HG02852 (cell line): Measurements from ENCODE around the gene TMEM131L.
"Not testable (repeated sequence)": the region's sequence is repeated elsewhere in the genome, so short reads cannot be mapped to it uniquely, and the experiment has no call there.

Experiments used
- ATAC-seq: cut with Tn5 transposase; IDR thresholded peaks from one replicate; pipeline ENCODE4 v1.9.1; 2021; ENCODE audit warnings: mild to moderate bottlenecking, moderate library complexity; ENCODE audit not compliant: unreplicated experiment

The TMEM131L gene

GRCh38 chr4:153501578-153501977, 35.4 kb downstream of the TMEM131L start:
- ATAC-seq, result no peak

- ATAC-seq, result no peak
Measured at GRCh38 chr4:153502584-153502983, 36.4 kb downstream of the TMEM131L start.

- ATAC-seq, result no peak
Measured at GRCh38 chr4:153506341-153507309, 40.5 kb downstream of the TMEM131L start.

DNA sequence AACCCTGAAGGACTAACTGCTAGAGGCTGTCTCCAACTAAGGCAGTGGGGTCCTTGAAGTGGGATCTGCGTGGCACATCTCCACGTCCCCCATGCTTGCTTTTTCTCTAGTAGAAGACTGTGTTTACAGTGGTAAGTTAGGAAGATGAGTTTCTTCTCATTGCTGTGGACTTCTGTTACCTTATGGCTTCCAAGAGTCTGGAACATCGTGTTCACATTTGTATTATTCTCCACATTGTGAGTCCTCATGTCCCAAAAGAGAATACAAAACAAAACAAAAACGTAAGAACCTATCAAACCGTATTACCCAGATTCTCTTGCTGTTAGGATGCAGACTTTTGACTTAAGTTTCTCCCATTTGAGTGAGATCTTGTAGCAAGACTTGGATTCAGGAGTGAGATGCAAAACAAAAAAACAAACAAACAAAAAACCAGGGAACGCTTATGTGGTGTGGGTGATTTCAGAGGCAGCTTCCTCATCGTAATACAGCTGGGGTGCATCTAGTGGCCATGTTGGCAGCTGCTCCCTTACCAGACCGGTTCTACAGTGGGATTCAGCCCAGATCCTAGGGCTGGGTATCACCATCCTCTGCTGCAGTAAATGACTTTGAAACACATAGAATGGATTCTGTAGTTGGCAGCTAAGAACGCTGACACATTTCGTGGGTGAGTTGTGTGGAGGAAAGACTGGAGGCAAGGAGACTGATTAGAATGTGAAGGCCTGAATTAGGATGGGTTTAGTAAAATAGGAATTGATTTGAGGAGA, 41.3 kb downstream of the TMEM131L start:
- no peak for ATAC-seq

DNA sequence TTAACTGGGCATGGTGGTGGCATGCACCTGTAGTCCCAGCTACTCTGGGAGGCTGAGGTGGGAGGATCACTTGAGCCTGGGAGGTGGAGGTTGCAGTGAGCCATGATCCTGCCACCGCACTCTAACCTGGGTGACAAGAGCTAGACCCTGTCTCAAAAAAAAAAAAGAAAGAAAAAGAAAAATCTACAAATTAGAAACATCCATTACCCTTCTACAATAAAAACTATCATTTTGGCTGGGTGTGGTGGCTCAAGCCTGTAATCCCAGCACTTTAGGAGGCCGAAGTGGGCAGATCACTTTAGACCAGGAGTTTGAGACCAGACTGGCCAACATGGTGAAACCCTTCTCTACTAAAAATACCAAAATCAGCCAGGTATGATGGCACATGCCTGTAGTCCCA, 43.1 kb downstream of the TMEM131L start:
- ATAC-seq, result not testable (repeated sequence)

GRCh38 chr4:153509724-153510123, 43.6 kb downstream of the TMEM131L start:
- ATAC-seq, result no peak

- no peak for ATAC-seq
Measured at GRCh38 chr4:153510252-153511001, 44.3 kb downstream of the TMEM131L start.

DNA sequence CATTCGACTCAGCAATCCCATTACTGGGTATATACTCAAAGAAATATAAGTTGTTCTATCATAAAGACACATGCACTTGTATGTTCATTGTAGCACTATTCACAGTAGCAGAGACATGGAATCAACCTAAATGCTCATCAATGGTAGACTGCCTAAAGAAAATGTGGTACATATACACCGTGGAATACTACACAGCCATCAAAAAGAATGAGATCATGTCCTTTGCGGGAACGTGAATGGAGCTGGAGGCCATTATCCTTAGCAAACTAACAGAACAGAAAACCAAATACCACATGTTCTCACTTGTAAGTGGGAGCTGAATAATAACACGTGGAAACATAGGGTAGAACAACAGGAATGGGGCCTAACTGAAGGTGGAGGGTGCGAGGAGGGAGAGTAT, 44.9 kb downstream of the TMEM131L start:
- ATAC-seq, result no peak

DNA sequence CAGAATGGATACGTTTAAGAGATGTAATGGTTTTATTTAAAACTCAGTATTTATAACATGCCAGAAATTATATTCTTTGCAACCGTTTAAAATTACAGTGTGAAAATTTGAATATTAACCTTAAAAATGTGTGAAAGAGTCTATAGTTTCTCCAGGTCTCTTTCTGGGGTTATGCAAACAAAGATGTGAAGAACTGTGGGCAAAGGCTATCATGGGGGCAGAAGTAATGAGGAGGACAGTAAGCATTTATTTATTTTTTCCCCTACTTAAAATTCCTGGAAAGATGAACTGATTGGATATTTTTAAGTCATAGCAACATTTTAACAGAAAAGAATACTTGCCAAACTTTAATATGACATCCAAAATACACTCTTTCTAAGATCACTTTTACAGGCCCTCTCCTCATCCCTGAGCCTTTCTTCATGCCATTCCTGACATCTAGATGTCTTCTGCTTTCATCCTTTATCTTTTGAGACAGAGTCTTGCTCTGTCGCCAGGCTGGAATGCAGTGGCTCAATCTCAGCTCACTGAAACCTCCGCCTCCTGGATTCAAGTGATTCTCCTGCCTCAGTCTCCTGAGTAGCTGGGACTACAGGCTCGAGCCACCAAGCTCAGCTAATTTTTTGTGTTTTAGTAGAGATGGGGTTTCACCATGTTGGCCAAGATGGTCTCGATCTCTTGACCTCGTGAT, 46.1 kb downstream of the TMEM131L start:
- ATAC-seq, result no peak

GRCh38 chr4:153512952-153513500, 46.9 kb downstream of the TMEM131L start:
- ATAC-seq, result no peak

GRCh38 chr4:153513596-153513995, 47.4 kb downstream of the TMEM131L start:
- ATAC-seq, result no peak

- ATAC-seq, result no peak
Measured at GRCh38 chr4:153514001-153514526, 47.9 kb downstream of the TMEM131L start.

DNA sequence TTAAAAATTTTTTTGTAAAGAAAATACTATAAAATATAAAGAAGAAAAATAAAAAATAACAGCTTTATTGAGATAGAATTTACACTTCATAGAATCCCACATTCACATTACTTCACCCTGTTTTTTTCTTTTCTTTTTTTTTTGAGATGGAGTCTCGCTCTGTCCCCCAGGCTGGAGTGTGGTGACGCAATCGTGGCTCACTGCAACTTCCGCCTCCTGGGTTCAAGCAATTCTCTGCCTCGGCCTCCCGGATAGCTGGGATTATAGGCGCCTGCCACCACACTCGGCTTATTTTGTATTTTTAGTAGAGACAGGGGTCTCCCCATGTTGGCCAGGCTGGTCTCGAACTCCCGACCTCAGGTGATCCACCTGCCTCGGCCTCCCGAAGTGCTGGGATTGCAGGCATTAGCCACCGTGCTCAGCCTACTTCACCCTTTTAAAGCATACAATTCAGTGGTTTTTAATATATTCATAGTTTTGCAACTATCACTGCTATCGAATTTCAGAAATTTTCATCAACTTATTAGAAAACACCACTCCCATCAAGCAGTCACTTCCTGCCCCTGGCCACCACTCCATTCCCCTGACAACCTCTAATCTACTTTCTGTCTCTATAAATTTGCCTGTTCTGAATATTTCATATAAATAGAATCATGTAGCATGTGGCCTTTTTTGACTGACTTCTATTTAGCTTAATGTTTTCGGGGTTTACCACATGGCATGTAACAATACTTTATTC, 48.7 kb downstream of the TMEM131L start:
- ATAC-seq, result no peak

DNA sequence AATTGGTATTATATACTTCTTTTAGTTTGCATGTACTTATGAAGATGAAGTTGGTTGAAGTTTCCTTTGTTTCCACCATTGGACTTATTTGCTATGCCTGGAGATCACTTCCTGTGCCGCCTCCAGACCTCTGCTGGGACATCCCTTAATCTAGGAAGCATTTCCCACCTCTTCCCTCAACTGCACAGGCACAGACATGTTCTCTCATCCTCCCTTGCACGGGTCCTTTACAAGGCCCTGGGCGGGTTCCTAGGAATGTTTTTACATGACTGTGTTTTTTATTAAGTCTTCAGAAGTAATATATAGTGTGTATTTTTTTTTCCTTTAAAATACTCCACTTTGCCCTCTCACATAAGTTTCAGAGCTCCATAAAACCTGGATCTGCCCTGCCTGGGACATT, 51.0 kb downstream of the TMEM131L start:
- ATAC-seq, result no peak

- ATAC-seq, result no peak
Measured at GRCh38 chr4:153518001-153518400, 51.8 kb downstream of the TMEM131L start.

- no peak for ATAC-seq
Measured at GRCh38 chr4:153518637-153519389, 52.7 kb downstream of the TMEM131L start.

GRCh38 chr4:153519687-153520086, 53.5 kb downstream of the TMEM131L start:
- no peak for ATAC-seq

- ATAC-seq, result no peak
Measured at GRCh38 chr4:153520227-153520626, 54.1 kb downstream of the TMEM131L start.
